ENCODE results near the gene SIMC1.
"Not testable (repeated sequence)": the region's sequence is repeated elsewhere in the genome, so short reads cannot be mapped to it uniquely, and the experiment has no call there.

SIMC1 gene
- 12.9 reads per million, percentile 37 among the genes with 10 or more reads in this experiment for total RNA-seq

GRCh38 chr5:176237971-176238644 is at the start of gene SIMC1:
Gene SIMC1, plus strand, starts transcription at chr5:176238424. Its CDS starts 85 bp downstream, at chr5:176238509.
- DNase-seq, result peak; percentile 42

GRCh38 chr5:176188506-176189193 is 49.6 kb upstream of the SIMC1 start:
- DNase-seq, result no peak

GRCh38 chr5:176189857-176190256 is 48.4 kb upstream of the SIMC1 start:
- no peak for DNase-seq

- DNase-seq, result no peak
These were observed 47.1 kb upstream of the SIMC1 start for GRCh38 chr5:176190886-176191755.

- no peak for DNase-seq
These were observed 46.0 kb upstream of the SIMC1 start for GRCh38 chr5:176192094-176192721.

GRCh38 chr5:176192722-176193117 is 45.5 kb upstream of the SIMC1 start:
- not testable (repeated sequence) for DNase-seq

GRCh38 chr5:176193636-176194035 is 44.6 kb upstream of the SIMC1 start:
- DNase-seq, result not testable (repeated sequence)

GRCh38 chr5:176194238-176195083 is 43.8 kb upstream of the SIMC1 start:
- DNase-seq, result not testable (repeated sequence)

- not testable (repeated sequence) for DNase-seq
These were observed 43.2 kb upstream of the SIMC1 start for GRCh38 chr5:176195084-176195413.

GRCh38 chr5:176195487-176196207 is 42.6 kb upstream of the SIMC1 start:
- not testable (repeated sequence) for DNase-seq

GRCh38 chr5:176196781-176197180 is 41.4 kb upstream of the SIMC1 start:
- not testable (repeated sequence) for DNase-seq

GRCh38 chr5:176197234-176197858 is 40.9 kb upstream of the SIMC1 start:
- DNase-seq, result not testable (repeated sequence)

GRCh38 chr5:176198299-176198698 is 39.9 kb upstream of the SIMC1 start:
- not testable (repeated sequence) for DNase-seq

GRCh38 chr5:176198991-176199733 is 39.1 kb upstream of the SIMC1 start:
- DNase-seq, result not testable (repeated sequence)

- DNase-seq, result not testable (repeated sequence)
These were observed 38.3 kb upstream of the SIMC1 start for GRCh38 chr5:176199803-176200399.

- DNase-seq, result no peak
These were observed 36.4 kb upstream of the SIMC1 start for GRCh38 chr5:176201811-176202210.

GRCh38 chr5:176203086-176203485 is 35.1 kb upstream of the SIMC1 start:
- no peak for DNase-seq

- DNase-seq, result not testable (repeated sequence)
These were observed 34.7 kb upstream of the SIMC1 start for GRCh38 chr5:176203535-176203934.

- DNase-seq, result not testable (repeated sequence)
These were observed 23.7 kb upstream of the SIMC1 start for GRCh38 chr5:176214466-176215021.
